GM21529 (cell line): ENCODE measurements around the gene DRICH1.
"Not testable (repeated sequence)": the region's sequence is repeated elsewhere in the genome, so short reads cannot be mapped to it uniquely, and the experiment has no call there.

Experiments used
- ATAC-seq: cut with Tn5 transposase; IDR thresholded peaks from one replicate; pipeline ENCODE4 v1.9.1; 2021; ENCODE audit not compliant: unreplicated experiment

The DRICH1 gene

DNA sequence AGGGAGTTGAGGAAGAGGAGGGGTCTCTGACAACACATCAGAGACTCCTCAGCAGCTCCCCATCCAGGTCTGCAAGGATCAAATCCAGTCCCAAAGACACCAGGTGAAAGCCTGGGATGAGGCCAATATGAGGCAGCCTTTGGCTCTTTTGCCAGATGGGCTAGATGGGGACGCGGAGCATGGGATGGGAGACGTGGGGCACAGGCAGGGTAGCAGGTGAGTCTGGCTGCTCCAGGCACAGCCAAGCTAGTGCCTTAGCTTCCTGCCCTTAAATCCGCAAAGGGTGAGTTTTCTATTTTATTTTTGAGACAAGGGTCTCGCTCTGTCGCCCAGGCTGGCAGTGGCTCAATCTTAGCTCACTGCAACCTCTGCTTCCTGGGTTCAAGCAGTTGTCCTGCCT is 19.6 kb upstream of the DRICH1 start:
- ATAC-seq, result no peak

- no peak for ATAC-seq
Observed at GRCh38 chr22:23649071-23649501, 17.0 kb upstream of the DRICH1 start.

DNA sequence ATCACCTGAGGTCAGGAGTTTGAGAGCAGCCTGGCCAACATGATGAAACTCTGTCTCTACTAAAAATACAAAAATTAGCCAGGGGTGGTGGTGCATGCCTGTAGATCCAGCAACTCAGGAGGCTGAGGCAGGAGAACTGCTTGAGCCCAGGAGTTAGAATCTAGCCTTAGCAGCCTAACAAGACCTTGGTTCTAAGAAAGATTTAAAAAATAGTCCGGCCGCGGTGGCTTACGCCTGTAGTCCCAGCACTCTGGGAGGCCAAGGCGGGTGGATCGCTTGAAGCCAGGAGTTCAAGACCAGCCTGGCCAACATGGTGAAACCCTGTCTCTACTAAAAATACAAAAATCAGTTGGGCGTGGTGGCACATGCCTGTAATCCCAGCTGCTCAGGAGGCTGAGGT is 14.4 kb upstream of the DRICH1 start:
- not testable (repeated sequence) for ATAC-seq

GRCh38 chr22:23640206-23640605 is 8.1 kb upstream of the DRICH1 start:
- ATAC-seq, result not testable (repeated sequence)

- no peak for ATAC-seq
Observed at GRCh38 chr22:23639661-23640060, 7.5 kb upstream of the DRICH1 start.

DNA sequence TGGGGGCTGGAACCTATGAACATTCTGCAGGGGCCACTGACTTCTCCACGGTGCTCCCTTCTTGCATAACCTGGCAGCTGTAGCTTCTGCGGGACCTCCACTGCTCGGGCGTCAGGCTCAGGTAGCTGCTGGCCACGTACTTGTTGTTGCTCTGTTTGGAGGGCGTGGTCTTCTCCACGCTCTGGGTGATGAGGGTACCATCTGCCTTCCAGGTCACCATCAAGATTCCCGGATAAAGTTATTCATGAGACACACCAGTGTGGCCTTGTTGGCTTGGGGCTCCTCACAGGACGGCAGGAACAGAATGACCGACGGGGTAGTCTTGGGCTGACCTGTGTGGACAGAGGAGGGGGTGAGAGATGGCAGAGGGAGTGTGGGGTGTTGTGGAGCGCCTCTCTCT is 6.5 kb upstream of the DRICH1 start:
- ATAC-seq, result no peak

DNA sequence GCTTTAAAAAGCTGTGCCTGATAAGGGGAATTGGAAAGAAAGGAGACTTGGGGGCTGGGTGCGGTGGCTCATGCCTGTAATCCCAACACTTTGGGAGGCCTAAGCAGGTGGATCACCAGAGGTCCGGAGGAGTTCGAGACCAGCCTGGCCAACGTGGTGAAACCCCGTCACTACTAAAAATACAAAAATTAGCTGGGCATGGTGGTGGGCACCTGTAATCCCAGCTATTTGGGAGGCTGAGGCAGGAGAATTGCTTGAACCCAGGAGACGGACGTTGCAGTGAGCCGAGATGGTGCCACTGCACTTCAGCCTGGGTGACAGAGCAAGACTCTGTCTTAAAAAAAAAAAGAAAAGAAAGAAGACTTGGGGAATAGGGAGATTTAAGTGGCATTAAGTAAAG is 3.2 kb upstream of the DRICH1 start:
- ATAC-seq, result not testable (repeated sequence)

DNA sequence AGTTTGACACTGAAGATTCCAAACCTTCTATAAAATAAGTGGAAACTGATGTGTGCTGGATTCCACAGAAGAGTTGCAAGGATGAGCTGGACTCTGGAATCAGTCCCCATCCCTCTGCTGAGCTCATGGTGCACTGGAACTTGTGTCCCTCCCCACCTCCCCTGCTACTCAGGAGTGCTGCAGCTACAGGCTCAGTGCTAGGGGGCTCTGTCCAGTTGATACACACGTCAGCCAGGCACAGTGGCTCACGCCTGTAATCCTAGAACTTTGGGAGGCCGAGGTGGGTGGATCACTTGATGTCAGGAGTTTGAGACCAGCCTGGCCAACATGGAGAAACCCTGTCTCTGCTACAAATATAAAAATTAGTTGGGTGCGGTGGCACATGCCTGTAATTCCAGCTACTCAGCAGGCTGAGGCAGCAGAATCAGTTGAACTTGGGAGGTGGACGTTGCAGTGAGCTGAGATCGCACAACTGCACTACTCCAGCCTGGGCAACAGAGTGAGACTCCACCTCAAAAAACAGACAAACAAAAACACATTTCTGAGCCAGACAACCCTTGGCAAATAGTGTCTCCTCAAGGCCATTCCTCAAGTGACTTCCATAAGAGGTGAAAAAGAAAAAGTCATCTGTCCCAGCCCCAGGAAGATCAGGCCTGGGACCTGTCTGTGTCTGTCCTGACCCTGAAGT is 3.9 kb downstream of the DRICH1 start:
- ATAC-seq, result not testable (repeated sequence)

GRCh38 chr22:23627401-23628055 is 4.6 kb downstream of the DRICH1 start:
- not testable (repeated sequence) for ATAC-seq

- ATAC-seq, result no peak
Observed at GRCh38 chr22:23626286-23626975, 5.7 kb downstream of the DRICH1 start.

DNA sequence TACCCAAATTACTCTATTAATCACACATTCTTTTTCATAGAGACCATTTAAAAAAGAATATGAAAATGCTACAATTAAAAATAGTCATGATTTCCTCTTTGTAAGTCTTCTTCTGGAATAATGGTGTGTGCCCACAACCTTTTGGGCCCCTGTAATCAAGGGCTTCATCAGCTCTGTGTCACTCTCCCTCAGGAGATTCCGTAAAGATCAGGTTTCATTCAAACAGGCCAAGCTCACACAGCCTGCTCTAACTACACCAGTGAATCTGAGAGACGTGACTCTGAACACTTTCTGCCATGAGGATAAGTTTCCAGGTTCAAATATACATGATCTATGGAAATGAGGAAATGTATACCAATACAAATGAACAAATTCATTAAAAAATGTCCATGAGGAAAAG is 9.5 kb downstream of the DRICH1 start:
- ATAC-seq, result no peak

DNA sequence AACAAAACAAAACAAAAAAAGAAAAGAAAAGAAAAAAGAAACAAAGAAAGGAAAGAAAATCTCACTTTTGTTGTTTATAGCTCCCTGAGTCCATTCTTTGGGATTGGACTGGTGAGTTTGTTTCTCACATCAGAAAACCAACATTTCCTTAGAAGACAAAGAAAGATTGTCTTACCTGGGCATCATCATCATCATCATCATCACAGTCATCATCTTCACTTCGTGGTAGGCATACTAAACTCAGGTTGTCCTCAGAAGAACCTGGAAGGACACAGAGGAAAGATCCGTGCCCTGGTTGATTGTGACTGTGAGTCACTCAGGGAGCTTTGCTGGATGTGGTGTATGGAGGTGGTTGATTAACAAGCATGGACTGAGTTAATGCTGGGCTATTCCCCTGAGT is 10.2 kb downstream of the DRICH1 start:
- not testable (repeated sequence) for ATAC-seq

GRCh38 chr22:23621082-23621780 is 10.9 kb downstream of the DRICH1 start:
- no peak for ATAC-seq

- no peak for ATAC-seq
Observed at GRCh38 chr22:23613193-23613972, 18.7 kb downstream of the DRICH1 start.

DNA sequence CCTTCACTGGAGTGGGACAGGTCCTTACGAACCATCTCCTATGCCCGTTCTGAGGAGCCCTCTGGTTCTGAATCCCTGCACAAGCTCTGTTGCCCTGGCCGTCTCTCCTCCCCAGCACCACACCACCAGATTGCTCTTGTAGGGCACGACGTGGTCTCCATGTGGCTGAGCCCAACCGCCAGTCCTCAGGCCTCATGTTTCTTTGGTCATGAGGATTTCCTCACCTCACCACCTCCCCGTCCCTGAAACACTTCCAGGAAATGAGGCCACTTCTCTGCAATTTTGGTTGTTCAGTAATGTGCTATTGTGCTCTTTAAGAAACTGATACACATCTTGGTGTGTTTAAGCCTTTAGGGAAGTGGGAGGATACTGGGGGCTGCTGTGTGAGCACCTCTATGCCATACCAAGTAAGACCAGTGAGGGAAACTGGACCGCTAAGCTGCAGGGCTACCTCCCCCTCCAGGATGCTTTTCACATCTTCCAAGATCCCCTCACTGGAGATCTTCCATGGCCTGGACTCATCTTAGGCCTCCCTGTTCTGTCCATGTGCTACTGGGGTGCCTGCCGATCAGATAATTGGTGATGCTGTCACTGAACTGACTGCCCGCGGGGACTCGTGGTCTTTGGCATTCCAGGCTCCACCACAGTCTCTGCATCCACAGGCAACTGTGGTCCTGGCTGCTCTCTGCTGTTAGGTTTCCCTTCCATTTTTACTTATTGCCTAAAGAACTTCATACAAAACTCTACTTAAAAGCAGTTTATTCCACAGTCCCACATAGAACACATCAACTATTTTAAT is 21.9 kb downstream of the DRICH1 start:
- ATAC-seq, result no peak

DNA sequence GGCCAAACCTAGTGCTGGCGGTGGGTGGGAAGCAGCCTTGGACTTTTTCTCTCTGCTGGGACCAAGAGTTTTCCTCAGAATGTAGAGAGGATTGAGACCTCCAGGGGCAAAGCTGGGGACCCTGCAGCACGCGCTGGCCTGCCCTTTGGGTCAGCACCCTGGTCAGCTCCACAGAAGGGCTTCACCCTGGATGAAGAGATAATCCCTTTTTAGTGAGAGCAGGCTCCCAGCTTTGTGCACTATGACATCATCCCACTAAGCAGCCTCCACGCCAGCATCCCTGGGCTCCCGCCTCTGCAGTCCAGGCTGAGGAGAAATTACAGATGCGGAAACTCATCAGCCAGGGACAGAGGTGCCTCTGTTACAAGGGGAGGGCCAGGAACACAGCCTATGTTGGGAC is 23.5 kb downstream of the DRICH1 start:
- ATAC-seq, result no peak

DNA sequence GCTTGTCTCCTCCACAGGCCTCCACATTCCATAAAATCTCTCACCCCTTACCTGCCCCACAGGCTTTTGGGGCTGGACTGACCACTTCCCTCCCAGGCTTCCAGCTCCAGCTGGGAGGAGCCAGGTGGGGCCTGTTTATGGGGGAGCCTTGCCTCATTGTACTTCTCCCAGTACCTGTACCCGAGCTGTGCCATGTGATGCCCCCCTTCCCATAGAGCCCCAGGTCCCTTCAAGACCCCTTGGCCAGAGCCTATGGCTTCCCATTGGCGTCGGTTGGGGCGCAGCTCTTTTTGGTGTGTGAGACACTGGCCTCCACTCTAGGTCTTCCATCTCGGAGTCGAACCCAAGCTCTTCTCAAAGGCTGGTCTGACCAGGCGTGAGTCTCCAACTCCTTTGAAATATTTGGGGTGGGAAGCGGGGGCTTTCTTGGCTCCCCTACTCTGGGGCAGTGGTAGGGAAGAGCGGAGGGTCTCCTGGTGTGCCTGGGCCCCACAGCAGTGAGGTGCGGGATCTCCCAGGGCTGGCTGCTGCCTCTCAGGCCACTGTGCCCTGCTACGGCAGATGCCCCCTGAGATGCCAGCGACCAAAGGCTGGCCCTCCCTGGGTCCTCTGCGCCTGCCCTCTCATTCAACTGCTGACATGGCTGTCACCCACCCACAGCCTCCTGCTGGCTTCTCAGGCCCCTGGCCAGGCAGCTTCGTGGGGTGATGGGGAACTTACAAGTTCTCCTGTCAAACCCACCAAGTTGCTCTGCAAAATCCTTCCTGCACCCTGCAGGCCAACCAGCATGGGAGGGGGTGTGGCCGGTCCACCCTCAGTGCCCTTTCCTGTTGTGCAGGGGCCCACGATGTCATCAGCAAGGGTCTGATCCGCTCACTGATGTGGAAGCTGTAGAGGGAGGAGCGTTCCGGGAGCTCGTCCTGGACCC is 25.7 kb downstream of the DRICH1 start:
- ATAC-seq, result no peak

DNA sequence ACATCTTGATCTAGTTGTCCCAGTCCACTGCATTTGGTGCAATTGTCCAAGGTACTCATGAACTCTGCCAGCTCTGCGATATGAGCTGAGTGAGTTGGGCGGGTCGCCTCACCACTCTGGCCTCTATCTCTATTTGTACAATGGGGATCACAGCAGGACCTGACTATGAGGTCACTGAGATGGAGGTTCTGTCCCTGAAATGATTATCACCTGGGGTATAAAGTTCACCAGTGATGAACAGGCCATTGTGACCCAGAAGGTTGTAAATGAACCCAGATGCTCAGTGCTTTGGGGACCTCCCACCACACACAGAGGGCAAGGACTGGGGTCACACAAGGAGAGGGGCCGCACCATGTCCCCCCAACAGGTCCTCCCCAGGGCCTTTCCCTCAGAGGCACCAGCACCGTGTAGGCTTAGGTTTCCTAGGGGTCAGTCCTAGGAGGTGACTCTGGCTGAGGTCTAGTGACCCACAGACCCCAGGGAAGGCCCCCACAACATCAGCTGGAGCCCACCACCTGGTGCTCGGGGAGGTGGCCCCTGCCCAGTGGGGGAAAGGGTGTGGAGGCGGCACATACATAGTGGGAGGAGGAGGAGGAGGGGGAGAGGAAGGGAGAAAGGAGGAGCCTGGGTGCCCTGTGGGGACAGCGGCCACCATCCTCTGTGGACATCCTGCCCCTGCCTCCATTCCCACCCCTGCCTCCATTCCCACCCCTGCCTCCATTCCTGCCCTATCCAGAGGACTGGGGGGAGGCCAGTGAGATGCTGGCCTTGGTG is 27.0 kb downstream of the DRICH1 start:
- ATAC-seq, result no peak
